PC-3 (cell line): ENCODE results near the gene NOL11. TPM values are rescaled to one million over a fixed set of nuclear protein-coding genes. Genes with fewer than 3 reads are reported as not detected.

ENCODE experiments used
- ATAC-seq: fragments of 200-7000 bp; cut with Tn5 transposase; 2 replicates; pipeline ENCODE4 v1.9.1; 2020; ENCODE audit warnings: mild to moderate bottlenecking, moderate library complexity
- BruUV-seq: library from RNA; stranded (reverse); fragments of 400-500 nt; replicated peaks from 2 replicates; lab custom pipeline; 2021; lab: Mats Ljungman, UMichigan
- CTCF ChIA-PET: fragments of 300-600 bp; sonication (Branson Sonifier 250); formaldehyde crosslinking; loops from one replicate; lab custom pipeline; 2022; ENCODE audit warnings: antibody characterized with exemption; lab: Charles Lee
- POLR2A ChIA-PET: fragments of 300-600 bp; sonication (Branson Sonifier 250); formaldehyde crosslinking; loops from one replicate; lab custom pipeline; 2022; ENCODE audit warnings: antibody characterized with exemption; ENCODE audit not compliant: unreplicated experiment; lab: Charles Lee
- DNase-seq: peaks from one replicate; pipeline ENCODE4 v3.0.0-alpha.2; 2015
- H2AFZ ChIP-seq: fragments of 300-600 bp; sonication (generic); 2 replicates; pipeline ENCODE4 v1.6.0; 2016; ENCODE audit warnings: antibody characterized with exemption, low read length
- H3F3A ChIP-seq: fragments of 300-600 bp; sonication (generic); one replicate; pipeline ENCODE4 v1.6.0; 2017; ENCODE audit warnings: antibody characterized with exemption, low read length, control low read depth, mild to moderate bottlenecking; ENCODE audit not compliant: unreplicated experiment
- H3K27ac ChIP-seq: fragments of 300-600 bp; sonication (generic); 2 replicates; pipeline ENCODE4 v1.5.1; 2016; ENCODE audit warnings: mild to moderate bottlenecking, low read length
- H3K27me3 ChIP-seq: fragments of 300-600 bp; sonication (generic); 2 replicates; pipeline ENCODE4 v1.6.1; 2016; ENCODE audit warnings: low read length, mixed read lengths
- H3K36me3 ChIP-seq: fragments of 300-600 bp; sonication (generic); 2 replicates; pipeline ENCODE4 v1.6.1; 2016; ENCODE audit warnings: low read depth, mixed run types, low read length, mixed read lengths
- H3K4me1 ChIP-seq: fragments of 300-600 bp; sonication (generic); 2 replicates; pipeline ENCODE4 v1.5.1; 2016; ENCODE audit warnings: low read length; ENCODE audit not compliant: insufficient read depth
- H3K4me2 ChIP-seq: fragments of 300-600 bp; sonication (generic); 2 replicates; pipeline ENCODE4 v1.6.0; 2016; ENCODE audit warnings: low read length
- H3K4me3 ChIP-seq: fragments of 300-600 bp; sonication (generic); 2 replicates; pipeline ENCODE4 v1.5.1; 2016; ENCODE audit warnings: mild to moderate bottlenecking, low read length, mixed read lengths
- H3K79me2 ChIP-seq: fragments of 300-600 bp; sonication (generic); 2 replicates; pipeline ENCODE4 v1.6.1; 2017; ENCODE audit warnings: low read length, mixed read lengths
- H3K9ac ChIP-seq: fragments of 300-600 bp; sonication (generic); 2 replicates; pipeline ENCODE4 v1.6.0; 2016; ENCODE audit warnings: mild to moderate bottlenecking, low read length
- H3K9me2 ChIP-seq: fragments of 300-600 bp; sonication (generic); replicated peaks from 2 replicates; pipeline ENCODE4 v1.6.1; 2016; ENCODE audit warnings: mixed run types, low read length, mixed read lengths
- H3K9me3 ChIP-seq: fragments of 300-600 bp; sonication (generic); 2 replicates; pipeline ENCODE4 v1.6.1; 2016; ENCODE audit warnings: low read length, mixed read lengths
- H4K20me1 ChIP-seq: fragments of 300-600 bp; sonication (generic); 2 replicates; pipeline ENCODE4 v1.6.1; 2016; ENCODE audit warnings: low read length, mixed read lengths
- EZH2 ChIP-seq: fragments of 300-600 bp; sonication (generic); IDR thresholded peaks from one replicate; pipeline ENCODE4 v1.6.1; 2017; ENCODE audit warnings: antibody characterized with exemption, mild to moderate bottlenecking, low read length; ENCODE audit not compliant: unreplicated experiment
- EZH2phosphoT487 ChIP-seq: fragments of 300-600 bp; sonication (generic); IDR thresholded peaks from 2 replicates; pipeline ENCODE4 v1.6.1; 2018; ENCODE audit warnings: mild to moderate bottlenecking, antibody characterized with exemption, low read length, borderline replicate concordance
- intact Hi-C: fragments of 100-400 bp; cut with micrococcal nuclease; formaldehyde crosslinking; loops from 2 replicates; pipeline ENCODE4 v1.9.0; 2023
- total RNA-seq: library from RNA; depleted of rRNA; stranded (reverse); fragments of >200 nt; gene quantifications from 2 replicates; pipeline ENCODE4 v1.2.3, GENCODE V29; 2014
- TF ChIP-seq, protein P1 (sequence below): fragments of 300-600 bp; sonication (generic); conservative IDR thresholded peaks from 2 replicates; pipeline ENCODE4 v1.5.1; 2017; ENCODE audit warnings: antibody characterized with exemption, low read depth, mild to moderate bottlenecking, low read length

The NOL11 gene
- total RNA-seq, 1 experiment from 2014 or later, result 80.5 TPM

DNA sequence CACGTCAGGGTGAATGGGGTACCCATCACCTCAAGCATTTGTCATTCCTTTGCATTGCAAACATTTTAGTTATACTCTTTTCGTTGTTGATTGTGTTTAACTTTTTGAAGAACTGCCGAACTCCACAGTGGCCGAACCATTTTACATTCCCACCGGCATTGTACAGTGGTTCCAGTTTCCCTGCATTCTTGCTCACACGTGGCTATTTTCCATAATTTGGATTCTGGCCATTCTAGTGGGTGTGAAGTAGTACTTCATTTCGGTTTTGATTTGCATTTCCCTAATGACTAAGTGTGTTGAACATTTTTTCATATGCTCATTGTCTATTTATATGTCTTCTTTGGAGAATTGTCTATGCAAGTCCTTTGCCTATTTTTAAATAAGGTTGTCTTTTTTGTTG lies 13.0 kb downstream of the NOL11 start:
- Histone ChIP-seq H3K27ac (no peak overlapping the region), H3K36me3 (peaks cover 74% of the 10 kb centered on the region), H4K20me1 (no peaks in the 10 kb centered on the region), H3K79me2 (peaks cover 19% of the 10 kb centered on the region; the same call in 1 of the 2 replicates), H3F3A (no peaks in the 10 kb centered on the region), H3K9ac (no peak overlapping the region), H2AFZ (no peak overlapping the region), H3K9me3 (no peaks in the 10 kb centered on the region), H3K4me3 (no peak overlapping the region), H3K4me2 (no peak overlapping the region), H3K27me3 (no peaks in the 10 kb centered on the region), H3K9me2 (no peaks in the 10 kb centered on the region), H3K4me1 (no peaks in the 10 kb centered on the region)
- intact Hi-C loops, result no loop called here
- ChIA-PET CTCF (no interaction called here), POLR2A (no interaction called here)
- no TSS peak for BruUV-seq
- DNase-seq (no peak), ATAC-seq (no peak)
- TF ChIP-seq EZH2phosphoT487 (no peak), EZH2 (no peak)
- TF ChIP-seq, protein P1, sequence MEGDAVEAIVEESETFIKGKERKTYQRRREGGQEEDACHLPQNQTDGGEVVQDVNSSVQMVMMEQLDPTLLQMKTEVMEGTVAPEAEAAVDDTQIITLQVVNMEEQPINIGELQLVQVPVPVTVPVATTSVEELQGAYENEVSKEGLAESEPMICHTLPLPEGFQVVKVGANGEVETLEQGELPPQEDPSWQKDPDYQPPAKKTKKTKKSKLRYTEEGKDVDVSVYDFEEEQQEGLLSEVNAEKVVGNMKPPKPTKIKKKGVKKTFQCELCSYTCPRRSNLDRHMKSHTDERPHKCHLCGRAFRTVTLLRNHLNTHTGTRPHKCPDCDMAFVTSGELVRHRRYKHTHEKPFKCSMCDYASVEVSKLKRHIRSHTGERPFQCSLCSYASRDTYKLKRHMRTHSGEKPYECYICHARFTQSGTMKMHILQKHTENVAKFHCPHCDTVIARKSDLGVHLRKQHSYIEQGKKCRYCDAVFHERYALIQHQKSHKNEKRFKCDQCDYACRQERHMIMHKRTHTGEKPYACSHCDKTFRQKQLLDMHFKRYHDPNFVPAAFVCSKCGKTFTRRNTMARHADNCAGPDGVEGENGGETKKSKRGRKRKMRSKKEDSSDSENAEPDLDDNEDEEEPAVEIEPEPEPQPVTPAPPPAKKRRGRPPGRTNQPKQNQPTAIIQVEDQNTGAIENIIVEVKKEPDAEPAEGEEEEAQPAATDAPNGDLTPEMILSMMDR, result no peak

DNA sequence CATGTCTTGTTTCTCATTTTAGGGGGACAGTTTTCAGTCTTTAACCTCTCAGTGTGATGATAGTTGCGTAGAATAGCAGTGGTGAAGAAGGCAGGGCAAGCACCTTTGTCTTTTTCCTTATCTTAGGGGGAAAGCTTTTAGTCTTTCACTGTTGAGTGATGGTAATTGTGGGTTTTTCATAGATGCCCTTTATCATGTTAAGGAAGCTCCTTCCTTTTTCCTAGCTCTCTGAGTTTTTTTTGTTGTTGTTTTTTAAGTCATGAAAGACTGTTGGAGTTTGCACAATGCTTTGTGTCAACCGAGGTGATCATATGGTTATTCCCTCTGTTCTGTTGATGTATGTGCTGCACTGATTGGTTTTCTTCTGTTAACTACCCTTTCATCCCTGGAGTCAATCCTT lies 15.7 kb downstream of the NOL11 start:
- no peak overlapping the region for H3K27ac ChIP-seq
- H4K20me1 ChIP-seq, result no peaks in the 10 kb centered on the region
- no peak overlapping the region for H3K4me3 ChIP-seq
- no peak for ATAC-seq
- intact Hi-C loops, result no loop called here
- peaks cover 80% of the 10 kb centered on the region for H3K36me3 ChIP-seq
- H3K9me3 ChIP-seq, result no peaks in the 10 kb centered on the region
- no peak overlapping the region for H2AFZ ChIP-seq
- no peaks in the 10 kb centered on the region for H3F3A ChIP-seq
- H3K9ac ChIP-seq, result no peak overlapping the region
- H3K4me1 ChIP-seq, result no peaks in the 10 kb centered on the region
- H3K79me2 ChIP-seq, result peaks cover 19% of the 10 kb centered on the region; the same call in 1 of the 2 replicates
- CTCF ChIA-PET, result no interaction called here
- POLR2A ChIA-PET, result interaction anchor here (0.7 kb wide), 1 partner anchor 180 kb away, joined by 5 read pairs; no protein-coding TSS in a partner anchor
- H3K4me2 ChIP-seq, result no peak overlapping the region
- DNase-seq, result no peak
- H3K27me3 ChIP-seq, result no peaks in the 10 kb centered on the region
- no peaks in the 10 kb centered on the region for H3K9me2 ChIP-seq
- BruUV-seq, result no TSS peak
- TF ChIP-seq EZH2phosphoT487, result no peak
- TF ChIP-seq EZH2, result no peak
- TF ChIP-seq, protein P1, result no peak

DNA sequence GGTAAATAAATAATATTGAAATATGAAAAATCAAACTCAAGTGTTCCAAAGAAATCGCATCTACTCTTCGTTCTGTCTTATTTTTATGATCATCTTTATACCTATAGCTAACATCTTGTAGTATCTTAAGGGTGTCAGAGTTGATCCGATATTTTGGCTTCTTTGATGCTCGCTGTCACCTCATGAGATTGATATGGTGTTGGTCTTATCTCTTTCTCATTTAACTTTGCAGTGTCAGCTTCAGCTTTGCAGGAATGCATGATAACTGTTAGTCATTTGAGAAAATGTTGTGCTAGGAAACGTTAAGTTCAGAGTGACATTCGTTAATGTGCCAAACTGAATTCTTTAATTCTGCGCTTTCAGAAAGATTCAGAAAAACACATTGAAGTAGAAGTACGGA lies 19.4 kb downstream of the NOL11 start:
- Histone ChIP-seq H3K27ac (no peak overlapping the region), H3K4me1 (no peaks in the 10 kb centered on the region), H3K4me3 (no peak overlapping the region), H3F3A (no peaks in the 10 kb centered on the region), H2AFZ (no peak overlapping the region), H3K27me3 (no peaks in the 10 kb centered on the region), H3K36me3 (peaks cover 77% of the 10 kb centered on the region), H3K9ac (no peak overlapping the region), H3K79me2 (peaks cover 7% of the 10 kb centered on the region; the same call in 1 of the 2 replicates), H4K20me1 (no peaks in the 10 kb centered on the region), H3K9me3 (no peaks in the 10 kb centered on the region), H3K9me2 (no peaks in the 10 kb centered on the region), H3K4me2 (no peak overlapping the region)
- BruUV-seq, result no TSS peak
- TF ChIP-seq, protein P1, result no peak
- no peak for TF ChIP-seq EZH2phosphoT487
- no peak for TF ChIP-seq EZH2
- DNase-seq (no peak), ATAC-seq (no peak)
- ChIA-PET CTCF (no interaction called here), POLR2A (no interaction called here)
- intact Hi-C loops, result no loop called here
